Ishikawa (cell line): ENCODE data around the gene IL17RC.

ENCODE experiments used
- CREB1 ChIP-seq: IDR thresholded peaks from 2 replicates; pipeline ENCODE4 v1.6.1; 2012; ENCODE audit warnings: low read depth
- FOXM1 ChIP-seq: IDR thresholded peaks from 2 replicates; pipeline ENCODE4 v1.6.1; 2012; ENCODE audit warnings: low read depth, borderline replicate concordance
- YY1 ChIP-seq: IDR thresholded peaks from 2 replicates; pipeline ENCODE4 v1.6.1; 2012; ENCODE audit warnings: low read depth

GRCh38 chr3:9935966-9936510, 19.1 kb downstream of the IL17RC start:
- no peak for TF ChIP-seq CREB1
- TF ChIP-seq YY1 = no peak
- TF ChIP-seq FOXM1 = no peak
